ENCODE measurements around the gene RNF223. TPM values are rescaled to one million over a fixed set of nuclear protein-coding genes. Genes with fewer than 3 reads are reported as not detected.

RNF223 gene
- total RNA-seq, 1 donor from 2014 or later: not detected

DNA sequence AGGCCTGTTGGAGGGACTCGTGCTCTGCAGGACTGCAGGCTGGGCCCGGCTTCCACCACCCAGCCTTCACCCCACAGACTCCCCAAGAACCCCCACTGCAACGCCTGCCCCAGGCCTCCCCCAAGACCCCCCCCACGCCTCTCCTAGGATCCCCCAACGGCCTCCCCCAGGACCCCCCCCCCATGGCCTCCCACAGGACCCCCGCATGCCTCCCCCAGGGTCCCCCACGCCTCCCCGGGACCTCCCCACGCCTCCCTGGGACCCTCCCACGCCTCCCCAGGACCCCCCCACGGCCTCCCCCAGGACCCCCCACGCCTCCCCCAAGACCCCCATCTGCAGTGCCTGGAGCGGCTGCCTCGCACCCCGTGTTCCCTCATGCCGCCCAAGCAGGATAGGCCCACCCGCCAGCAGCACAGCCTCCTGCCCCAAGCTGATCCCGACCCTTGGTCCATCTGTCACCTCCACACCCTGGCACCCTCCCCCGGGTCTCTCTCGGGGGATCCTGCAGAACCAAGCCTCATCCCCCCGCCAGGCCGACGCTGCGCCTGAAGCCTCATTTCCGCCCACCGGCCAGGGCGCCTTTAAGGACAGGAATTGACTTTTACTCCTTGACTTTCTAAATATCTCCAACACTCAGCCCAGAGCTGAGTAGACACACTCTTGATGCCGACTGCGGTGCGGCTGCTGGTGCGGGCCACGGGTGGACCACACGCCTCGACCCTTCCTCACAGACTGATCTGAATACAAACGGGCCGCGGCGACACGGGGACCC, 14.1 kb upstream of the RNF223 start:
- Mint-ChIP-seq H3K27me3 (ENCODE audit: insufficient read depth, low read depth) (peaks cover 5% of the 10 kb centered on the region), H3K4me3 (no peak overlapping the region), H3K9me3 (no peaks in the 10 kb centered on the region), H3K4me1 (peaks cover 3% of the 10 kb centered on the region), H3K36me3 (peaks cover 5% of the 10 kb centered on the region), H3K27ac (no peak overlapping the region)
- Histone ChIP-seq H3K36me3 (no peaks in the 10 kb centered on the region), H2AFZ (replicated peaks) (no peak overlapping the region), H3K27ac (no peak overlapping the region), H3F3A (ENCODE audit: low read depth) (no peaks in the 10 kb centered on the region), H3K27me3 (no peaks in the 10 kb centered on the region), H3K4me2 (no peak overlapping the region), H3K79me2 (ENCODE audit: low read depth) (no peaks in the 10 kb centered on the region), H3K9me3 (ENCODE audit: low read depth) (no peaks in the 10 kb centered on the region), H3K4me1 (no peaks in the 10 kb centered on the region), H3K4me3 (no peak overlapping the region), H3K9ac (no peak overlapping the region), H4K20me1 (ENCODE audit: low read depth) (no peaks in the 10 kb centered on the region)
- TF ChIP-seq EZH2phosphoT487 (IDR thresholded peaks at IDR 0.05): no peak
- no peak for TF ChIP-seq CTCF (IDR thresholded peaks at IDR 0.05)
- no peak for TF ChIP-seq EZH2 (IDR thresholded peaks at IDR 0.05)
- DNase-seq (ENCODE audit: low spot score): no peak

DNA sequence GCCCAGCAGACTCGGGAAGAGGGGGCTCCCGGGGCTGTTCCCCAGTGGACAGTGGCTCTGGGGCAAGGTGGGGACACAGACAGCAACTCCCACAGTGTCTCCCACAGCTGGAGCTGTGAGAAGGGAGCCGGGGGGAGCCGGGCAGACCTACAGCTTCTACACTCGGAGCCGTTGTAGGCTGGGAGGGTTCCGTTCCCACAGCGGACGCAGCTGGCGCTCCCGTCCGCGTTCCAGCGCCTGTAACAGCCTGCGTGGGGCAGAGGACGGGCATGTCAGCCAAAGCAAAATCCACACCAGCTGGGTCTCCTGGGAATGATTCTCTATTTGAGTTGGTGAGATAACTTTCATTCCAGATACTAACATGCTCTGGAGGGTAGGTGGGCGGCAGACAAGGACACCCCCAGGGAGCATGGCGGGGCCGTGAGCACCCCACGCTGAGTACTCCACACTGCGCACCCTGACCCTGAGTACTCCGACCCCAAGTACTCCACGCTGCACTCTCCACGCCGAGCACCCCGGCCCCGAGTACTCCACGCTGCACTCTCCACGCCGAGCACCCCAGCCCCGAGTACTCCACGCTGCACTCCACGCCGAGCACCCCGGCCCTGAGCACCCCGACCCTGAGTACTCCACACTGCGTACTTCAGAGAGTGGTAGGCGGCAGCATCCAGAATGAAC, 13.4 kb upstream of the RNF223 start:
- H3K4me1 Mint-ChIP-seq: no peaks in the 10 kb centered on the region
- H3K36me3 Mint-ChIP-seq: peaks cover 2% of the 10 kb centered on the region
- TF ChIP-seq EZH2 (IDR thresholded peaks at IDR 0.05): no peak
- no peak for TF ChIP-seq EZH2phosphoT487 (IDR thresholded peaks at IDR 0.05)
- no peak for TF ChIP-seq CTCF (IDR thresholded peaks at IDR 0.05)

DNA sequence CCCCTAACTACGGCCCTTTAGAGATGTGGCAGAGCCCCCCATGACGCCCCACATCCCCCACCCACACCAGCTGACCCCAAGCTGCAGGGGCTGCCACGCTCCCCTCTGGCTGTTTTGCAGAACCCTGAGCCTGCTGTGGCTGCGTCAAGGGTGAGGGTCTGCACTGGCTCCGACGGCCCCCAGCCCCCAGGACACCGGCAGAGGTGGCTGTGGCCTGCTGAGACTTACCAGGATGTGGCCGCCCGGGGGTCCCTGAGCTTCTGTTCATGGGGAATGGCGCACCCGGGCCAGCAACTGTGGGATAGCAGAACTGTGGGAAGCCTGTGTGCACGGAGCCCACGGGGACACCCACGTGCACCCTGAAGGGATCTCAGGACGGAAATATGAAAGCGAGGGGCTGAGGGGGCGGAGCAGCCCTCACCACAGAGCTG, 12.8 kb upstream of the RNF223 start:
- no peak for DNase-seq (ENCODE audit: low spot score)
- Histone ChIP-seq H3K36me3 (no peaks in the 10 kb centered on the region), H3K4me2 (no peak overlapping the region), H3K27ac (no peak overlapping the region), H4K20me1 (ENCODE audit: low read depth) (no peaks in the 10 kb centered on the region), H3K4me1 (no peaks in the 10 kb centered on the region), H3K9me3 (ENCODE audit: low read depth) (no peaks in the 10 kb centered on the region), H2AFZ (replicated peaks) (no peak overlapping the region), H3K27me3 (no peaks in the 10 kb centered on the region), H3K79me2 (ENCODE audit: low read depth) (no peaks in the 10 kb centered on the region), H3K4me3 (no peak overlapping the region), H3K9ac (no peak overlapping the region), H3F3A (ENCODE audit: low read depth) (no peaks in the 10 kb centered on the region)
- Mint-ChIP-seq H3K27ac (peak overlapping the region; percentile 88), H3K4me1 (no peaks in the 10 kb centered on the region), H3K27me3 (ENCODE audit: insufficient read depth, low read depth) (peaks cover 5% of the 10 kb centered on the region), H3K4me3 (peak overlapping the region; percentile 15), H3K36me3 (peaks cover 2% of the 10 kb centered on the region), H3K9me3 (no peaks in the 10 kb centered on the region)
- no peak for TF ChIP-seq EZH2phosphoT487 (IDR thresholded peaks at IDR 0.05)
- no peak for TF ChIP-seq CTCF (IDR thresholded peaks at IDR 0.05)
- TF ChIP-seq EZH2 (IDR thresholded peaks at IDR 0.05): no peak

More for the DNA sequence above, 13.4 kb upstream of the RNF223 start:
- Histone ChIP-seq H3K4me3 (no peak overlapping the region), H3K4me1 (no peaks in the 10 kb centered on the region), H2AFZ (replicated peaks) (no peak overlapping the region), H4K20me1 (ENCODE audit: low read depth) (no peaks in the 10 kb centered on the region), H3K36me3 (no peaks in the 10 kb centered on the region), H3K27ac (no peak overlapping the region), H3K27me3 (no peaks in the 10 kb centered on the region), H3K79me2 (ENCODE audit: low read depth) (no peaks in the 10 kb centered on the region), H3F3A (ENCODE audit: low read depth) (no peaks in the 10 kb centered on the region), H3K9ac (no peak overlapping the region), H3K9me3 (ENCODE audit: low read depth) (no peaks in the 10 kb centered on the region), H3K4me2 (no peak overlapping the region)
- H3K4me3 Mint-ChIP-seq: no peak overlapping the region
- no peak overlapping the region for H3K27ac Mint-ChIP-seq
- no peaks in the 10 kb centered on the region for H3K9me3 Mint-ChIP-seq
- no peak for DNase-seq (ENCODE audit: low spot score)
- peaks cover 4% of the 10 kb centered on the region for H3K27me3 Mint-ChIP-seq (ENCODE audit: insufficient read depth, low read depth)

All from neural progenitor cell (in vitro differentiated cells).